GM12873 (cell line): Measurements from ENCODE around the gene MDFIC.

Experiments
- CTCF ChIP-seq: IDR thresholded peaks from 2 replicates; pipeline ENCODE4 v1.5.1; 2012; ENCODE audit warnings: low read depth, mild to moderate bottlenecking, moderate library complexity, low read length, control low read depth; ENCODE audit not compliant: insufficient read depth; ENCODE audit errors: missing control alignments

The MDFIC gene

GRCh38 chr7:114934086-114934485 lies 12.2 kb downstream of the MDFIC start:
- no peak for TF ChIP-seq CTCF

- TF ChIP-seq CTCF: no peak
Measured at GRCh38 chr7:114934713-114935112, 12.8 kb downstream of the MDFIC start.

GRCh38 chr7:114936471-114936870 lies 14.6 kb downstream of the MDFIC start:
- no peak for TF ChIP-seq CTCF

GRCh38 chr7:114937446-114937845 lies 15.6 kb downstream of the MDFIC start:
- TF ChIP-seq CTCF: no peak

- no peak for TF ChIP-seq CTCF
Measured at GRCh38 chr7:114938785-114939184, 16.9 kb downstream of the MDFIC start.

GRCh38 chr7:114939484-114940097 lies 17.7 kb downstream of the MDFIC start:
- TF ChIP-seq CTCF: peak; percentile 41

GRCh38 chr7:114940220-114940619 lies 18.3 kb downstream of the MDFIC start:
- TF ChIP-seq CTCF: no peak
